NCI-H2196 treated with DMSO at 0.1 percent for 48 hours (cell line): ENCODE data around the gene UNC5CL.
"Not testable (repeated sequence)": the region's sequence is repeated elsewhere in the genome, so short reads cannot be mapped to it uniquely, and the experiment has no call there.

Experiments used
- DNase-seq: peaks from one replicate; lab custom pipeline; 2025; ENCODE audit not compliant: unreplicated experiment; lab: John Stamatoyannopoulos, UW

The UNC5CL gene

GRCh38 chr6:41040101-41040939 is 1.3 kb upstream of the UNC5CL start:
- no peak for DNase-seq

GRCh38 chr6:41038205-41038604 is 816 bp downstream of the UNC5CL start:
- no peak for DNase-seq

GRCh38 chr6:41037107-41037900 is 1.7 kb downstream of the UNC5CL start:
- DNase-seq = no peak

GRCh38 chr6:41036601-41037000 is 2.4 kb downstream of the UNC5CL start:
- no peak for DNase-seq

GRCh38 chr6:41036186-41036585 is 2.8 kb downstream of the UNC5CL start:
- DNase-seq = no peak

- DNase-seq = no peak
Observed at GRCh38 chr6:41033776-41034175, 5.2 kb downstream of the UNC5CL start.

GRCh38 chr6:41032830-41033229 is 6.2 kb downstream of the UNC5CL start:
- no peak for DNase-seq

GRCh38 chr6:41028561-41029412 is 10.2 kb downstream of the UNC5CL start:
- no peak for DNase-seq

GRCh38 chr6:41027799-41028560 is 11.0 kb downstream of the UNC5CL start:
- DNase-seq = peak; percentile 46

- no peak for DNase-seq
Observed at GRCh38 chr6:41027241-41027640, 11.8 kb downstream of the UNC5CL start.

GRCh38 chr6:41025966-41026530 is 13.0 kb downstream of the UNC5CL start:
- DNase-seq = no peak

GRCh38 chr6:41023114-41023513 is 15.9 kb downstream of the UNC5CL start:
- DNase-seq = no peak

GRCh38 chr6:41022294-41022693 is 16.7 kb downstream of the UNC5CL start:
- DNase-seq = no peak

- peak; percentile 21 for DNase-seq
Observed at GRCh38 chr6:41021832-41022231, 17.2 kb downstream of the UNC5CL start.

- no peak for DNase-seq
Observed at GRCh38 chr6:41017663-41018062, 21.4 kb downstream of the UNC5CL start.

- not testable (repeated sequence) for DNase-seq
Observed at GRCh38 chr6:41015860-41016259, 23.2 kb downstream of the UNC5CL start.

- no peak for DNase-seq
Observed at GRCh38 chr6:41014780-41015179, 24.2 kb downstream of the UNC5CL start.

GRCh38 chr6:41013466-41014153 is 25.4 kb downstream of the UNC5CL start:
- DNase-seq = no peak

- DNase-seq = no peak
Observed at GRCh38 chr6:41011673-41012072, 27.3 kb downstream of the UNC5CL start.

- no peak for DNase-seq
Observed at GRCh38 chr6:41009669-41010068, 29.4 kb downstream of the UNC5CL start.
